Measurements from ENCODE around the gene TLR8.

The TLR8 gene

DNA sequence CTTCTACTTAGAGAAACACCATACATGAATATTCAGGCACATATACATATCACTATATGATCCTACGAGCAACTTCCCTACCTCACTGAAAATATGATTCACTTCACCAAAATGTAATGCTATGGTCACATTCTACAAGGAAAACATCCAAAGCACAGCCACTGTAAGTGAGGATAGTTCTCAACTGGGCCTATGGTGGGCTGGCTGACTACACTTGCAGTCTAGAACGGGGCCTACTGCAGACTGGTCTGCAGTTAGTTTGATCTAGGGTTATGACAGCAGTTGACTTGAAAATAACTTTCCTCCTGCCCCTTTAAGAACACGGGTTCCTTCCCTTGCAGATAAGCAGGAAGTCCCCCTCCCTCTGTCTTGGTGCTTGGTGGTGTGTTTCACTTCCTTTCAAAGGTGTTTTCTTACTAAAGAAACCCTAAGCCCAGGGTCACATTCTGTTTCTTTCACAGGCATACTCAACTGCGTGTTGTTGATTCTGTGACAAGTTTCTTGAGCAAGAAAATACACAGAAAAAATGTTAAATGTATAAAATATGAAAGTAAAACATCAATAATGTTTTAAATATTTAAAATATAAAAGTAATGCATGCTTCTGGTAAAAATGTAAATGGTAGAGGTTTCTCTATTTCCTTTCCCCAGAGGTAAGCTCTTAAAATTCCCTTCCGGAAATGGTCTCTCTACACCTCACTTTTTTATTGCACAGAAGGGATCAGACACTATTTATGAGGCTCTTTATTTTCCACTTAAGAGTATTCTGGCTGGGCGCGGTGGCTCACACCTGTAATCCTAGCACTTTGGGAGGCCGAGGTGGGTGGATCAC lies 50.5 kb downstream of the TLR8 start:
- H2AK5ac ChIP-seq (ENCODE audit: low read length), result no peak overlapping the region
- H3K4me3 ChIP-seq (ENCODE audit: low read depth, low read length), result no peak overlapping the region
- H3K27me3 ChIP-seq (ENCODE audit: insufficient read depth, low read length), result no peaks in the 10 kb centered on the region
- H3K4me1 ChIP-seq (ENCODE audit: control insufficient read depth in 1 of 2, insufficient read depth in 2 of 2, low read length in 2 of 2), result peaks cover 5 to 11% of the 10 kb centered on the region in 2 experiments
- no peaks in the 10 kb centered on the region for H3K79me2 ChIP-seq (ENCODE audit: control insufficient read depth, insufficient read depth, low read length, poor library complexity)
- no peak overlapping the region for H2BK12ac ChIP-seq (ENCODE audit: low read length)
- H4K8ac ChIP-seq (ENCODE audit: low read depth, low read length), result peak overlapping the region; percentile 66
- H3K79me1 ChIP-seq (ENCODE audit: low read length), result peaks cover 11% of the 10 kb centered on the region
- no peak overlapping the region for H3K4ac ChIP-seq (ENCODE audit: low read depth, low read length)
- no peaks in the 10 kb centered on the region for H3K9me3 ChIP-seq (ENCODE audit: insufficient read depth, low read depth, low read length)
- no peak overlapping the region for H3K27ac ChIP-seq (ENCODE audit: low read depth, low read length)
- H4K91ac ChIP-seq (ENCODE audit: low read depth, low read length), result peak overlapping the region; percentile 61
- DNase-seq, result no peak
- no peak overlapping the region for H4K12ac ChIP-seq (ENCODE audit: low read depth, low read length)
- H3K4me2 ChIP-seq (ENCODE audit: low read length), result no peak overlapping the region
- no peak overlapping the region for H2BK5ac ChIP-seq (ENCODE audit: low read depth, low read length, poor library complexity)
- H2AFZ ChIP-seq (ENCODE audit: insufficient read depth, low read length, poor library complexity), result no peak overlapping the region
- H3K36me3 ChIP-seq (ENCODE audit: control insufficient read depth in 1 of 2, insufficient read depth in 2 of 2, low read length in 2 of 2), result no peaks in the 10 kb centered on the region
- H3K18ac ChIP-seq (ENCODE audit: low read length), result no peak overlapping the region
- no peak overlapping the region for H3K23ac ChIP-seq (ENCODE audit: low read length)
- no peak overlapping the region for H3K9ac ChIP-seq (ENCODE audit: low read length)
- no CpG with 5 or more reads among the region's 8 CpGs for WGBS (ENCODE audit: extremely low coverage, insufficient coverage, insufficient read length)
- H3K14ac ChIP-seq (ENCODE audit: low read length), result no peak overlapping the region
- H2BK120ac ChIP-seq (ENCODE audit: insufficient read depth, low read length, poor library complexity), result no peak overlapping the region

GRCh38 chrX:12958059-12958458 lies 51.6 kb downstream of the TLR8 start:
- no peak overlapping the region for H2BK120ac ChIP-seq (ENCODE audit: insufficient read depth, low read length, poor library complexity)
- no CpG with 5 or more reads among the region's 5 CpGs for WGBS (ENCODE audit: extremely low coverage, insufficient coverage, insufficient read length)
- no peak overlapping the region for H3K14ac ChIP-seq (ENCODE audit: low read length)
- H3K18ac ChIP-seq (ENCODE audit: low read length), result no peak overlapping the region
- no peak overlapping the region for H4K8ac ChIP-seq (ENCODE audit: low read depth, low read length)
- no peak overlapping the region for H2BK5ac ChIP-seq (ENCODE audit: low read depth, low read length, poor library complexity)
- H2AK5ac ChIP-seq (ENCODE audit: low read length), result no peak overlapping the region
- H2AFZ ChIP-seq (ENCODE audit: insufficient read depth, low read length, poor library complexity), result no peak overlapping the region
- no peak overlapping the region for H3K27ac ChIP-seq (ENCODE audit: low read depth, low read length)
- H4K12ac ChIP-seq (ENCODE audit: low read depth, low read length), result no peak overlapping the region
- no peak overlapping the region for H3K4me2 ChIP-seq (ENCODE audit: low read length)
- H3K9ac ChIP-seq (ENCODE audit: low read length), result no peak overlapping the region
- H3K36me3 ChIP-seq (ENCODE audit: control insufficient read depth in 1 of 2, insufficient read depth in 2 of 2, low read length in 2 of 2), result no peaks in the 10 kb centered on the region
- H3K9me3 ChIP-seq (ENCODE audit: insufficient read depth, low read depth, low read length), result no peaks in the 10 kb centered on the region
- no peak overlapping the region for H3K4ac ChIP-seq (ENCODE audit: low read depth, low read length)
- peaks cover 5 to 11% of the 10 kb centered on the region in 2 experiments for H3K4me1 ChIP-seq (ENCODE audit: control insufficient read depth in 1 of 2, insufficient read depth in 2 of 2, low read length in 2 of 2)
- H3K23ac ChIP-seq (ENCODE audit: low read length), result no peak overlapping the region
- H3K79me2 ChIP-seq (ENCODE audit: control insufficient read depth, insufficient read depth, low read length, poor library complexity), result no peaks in the 10 kb centered on the region
- H3K27me3 ChIP-seq (ENCODE audit: insufficient read depth, low read length), result no peaks in the 10 kb centered on the region
- H3K4me3 ChIP-seq (ENCODE audit: low read depth, low read length), result no peak overlapping the region
- peaks cover 11% of the 10 kb centered on the region for H3K79me1 ChIP-seq (ENCODE audit: low read length)
- no peak overlapping the region for H4K91ac ChIP-seq (ENCODE audit: low read depth, low read length)
- no peak for DNase-seq
- H2BK12ac ChIP-seq (ENCODE audit: low read length), result no peak overlapping the region

DNA sequence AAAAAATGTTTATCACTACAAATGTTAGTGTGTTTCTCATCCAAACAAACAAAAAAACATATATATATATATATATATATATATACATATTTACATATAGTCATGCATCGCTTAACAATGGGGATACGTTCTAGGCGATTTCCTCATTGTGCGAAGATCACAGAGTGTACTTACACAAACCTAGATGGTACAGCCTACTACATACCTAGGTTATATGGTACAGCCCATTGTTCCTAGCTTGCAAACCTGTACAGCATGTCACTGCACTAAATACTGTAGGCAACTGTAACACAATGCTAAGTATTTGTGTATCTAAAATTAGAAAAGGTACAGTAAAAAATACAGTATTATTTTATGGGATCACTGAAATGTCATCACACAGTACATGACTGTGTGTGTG lies 52.0 kb downstream of the TLR8 start:
- Histone ChIP-seq H3K27ac (ENCODE audit: low read depth, low read length) (no peak overlapping the region), H2BK5ac (ENCODE audit: low read depth, low read length, poor library complexity) (no peak overlapping the region), H3K9me3 (ENCODE audit: insufficient read depth, low read depth, low read length) (no peaks in the 10 kb centered on the region), H2BK12ac (ENCODE audit: low read length) (no peak overlapping the region), H4K12ac (ENCODE audit: low read depth, low read length) (no peak overlapping the region), H2AFZ (ENCODE audit: insufficient read depth, low read length, poor library complexity) (no peak overlapping the region), H3K36me3 (ENCODE audit: control insufficient read depth in 1 of 2, insufficient read depth in 2 of 2, low read length in 2 of 2) (no peaks in the 10 kb centered on the region), H3K27me3 (ENCODE audit: insufficient read depth, low read length) (no peaks in the 10 kb centered on the region), H3K4me2 (ENCODE audit: low read length) (no peak overlapping the region), H3K23ac (ENCODE audit: low read length) (no peak overlapping the region), H3K4me1 (ENCODE audit: control insufficient read depth in 1 of 2, insufficient read depth in 2 of 2, low read length in 2 of 2) (peaks cover 5 to 11% of the 10 kb centered on the region in 2 experiments), H2BK120ac (ENCODE audit: insufficient read depth, low read length, poor library complexity) (no peak overlapping the region), H3K14ac (ENCODE audit: low read length) (no peak overlapping the region), H4K91ac (ENCODE audit: low read depth, low read length) (no peak overlapping the region), H2AK5ac (ENCODE audit: low read length) (no peak overlapping the region), H3K4ac (ENCODE audit: low read depth, low read length) (no peak overlapping the region), H3K79me2 (ENCODE audit: control insufficient read depth, insufficient read depth, low read length, poor library complexity) (no peaks in the 10 kb centered on the region), H3K79me1 (ENCODE audit: low read length) (peaks cover 11% of the 10 kb centered on the region), H3K9ac (ENCODE audit: low read length) (no peak overlapping the region), H3K4me3 (ENCODE audit: low read depth, low read length) (no peak overlapping the region), H3K18ac (ENCODE audit: low read length) (no peak overlapping the region), H4K8ac (ENCODE audit: low read depth, low read length) (no peak overlapping the region)
- WGBS (ENCODE audit: extremely low coverage, insufficient coverage, insufficient read length), result no CpG with 5 or more reads among the region's 4 CpGs
- DNase-seq, result no peak

DNA sequence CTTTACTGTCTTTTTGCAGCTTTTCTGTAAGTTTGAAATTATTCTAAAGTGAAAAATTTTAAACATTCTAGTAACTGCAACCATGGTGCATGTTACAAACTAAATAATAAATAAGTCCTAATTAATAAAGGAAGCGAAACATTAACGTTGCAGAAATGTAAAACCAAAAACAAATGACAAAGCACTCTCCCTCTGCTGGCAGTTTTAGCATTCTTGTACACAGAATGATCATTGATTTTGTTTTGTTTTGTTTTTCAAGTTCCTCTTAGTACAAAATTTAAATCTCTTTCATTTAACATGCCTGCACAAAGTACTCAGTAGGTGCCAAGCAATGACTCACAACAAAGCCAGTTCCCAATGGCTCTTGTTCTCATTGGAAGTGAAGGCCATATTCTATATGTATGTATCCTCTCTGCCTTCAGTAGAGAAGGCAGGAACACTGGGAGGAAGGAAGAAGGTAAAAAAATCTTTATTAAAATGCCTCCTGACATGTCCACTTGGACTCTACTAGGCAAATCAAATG lies 54.8 kb downstream of the TLR8 start:
- H3K9me3 ChIP-seq (ENCODE audit: insufficient read depth, low read depth, low read length), result no peaks in the 10 kb centered on the region
- H3K23ac ChIP-seq (ENCODE audit: low read length), result no peak overlapping the region
- H3K4ac ChIP-seq (ENCODE audit: low read depth, low read length), result no peak overlapping the region
- no peak for DNase-seq
- no peaks in the 10 kb centered on the region for H3K36me3 ChIP-seq (ENCODE audit: control insufficient read depth in 1 of 2, insufficient read depth in 2 of 2, low read length in 2 of 2)
- H2BK120ac ChIP-seq (ENCODE audit: insufficient read depth, low read length, poor library complexity), result no peak overlapping the region
- no peak overlapping the region for H4K8ac ChIP-seq (ENCODE audit: low read depth, low read length)
- H3K4me2 ChIP-seq (ENCODE audit: low read length), result no peak overlapping the region
- no peak overlapping the region for H4K12ac ChIP-seq (ENCODE audit: low read depth, low read length)
- H3K79me1 ChIP-seq (ENCODE audit: low read length), result peaks cover 4% of the 10 kb centered on the region
- H3K18ac ChIP-seq (ENCODE audit: low read length), result no peak overlapping the region
- no peak overlapping the region for H3K9ac ChIP-seq (ENCODE audit: low read length)
- no peak overlapping the region for H2BK5ac ChIP-seq (ENCODE audit: low read depth, low read length, poor library complexity)
- no peak overlapping the region for H2AFZ ChIP-seq (ENCODE audit: insufficient read depth, low read length, poor library complexity)
- no peak overlapping the region for H3K27ac ChIP-seq (ENCODE audit: low read depth, low read length)
- H3K14ac ChIP-seq (ENCODE audit: low read length), result no peak overlapping the region
- H3K79me2 ChIP-seq (ENCODE audit: control insufficient read depth, insufficient read depth, low read length, poor library complexity), result no peaks in the 10 kb centered on the region
- H3K4me1 ChIP-seq (ENCODE audit: control insufficient read depth in 1 of 2, insufficient read depth in 2 of 2, low read length in 2 of 2), result peaks cover 2 to 6% of the 10 kb centered on the region in 2 experiments
- no peak overlapping the region for H4K91ac ChIP-seq (ENCODE audit: low read depth, low read length)
- no peaks in the 10 kb centered on the region for H3K27me3 ChIP-seq (ENCODE audit: insufficient read depth, low read length)
- H2AK5ac ChIP-seq (ENCODE audit: low read length), result no peak overlapping the region
- WGBS (ENCODE audit: extremely low coverage, insufficient coverage, insufficient read length), result no CpG with 5 or more reads among the region's 2 CpGs
- no peak overlapping the region for H3K4me3 ChIP-seq (ENCODE audit: low read depth, low read length)
- no peak overlapping the region for H2BK12ac ChIP-seq (ENCODE audit: low read length)

All from trophoblast cell (in vitro differentiated cells and primary cell).